IMR-90 (cell line): ENCODE results near the gene CITED4. TPM values are rescaled to one million over a fixed set of nuclear protein-coding genes. Genes with fewer than 3 reads are reported as not detected.

Experiments used
- ATAC-seq: fragments of 200-7000 bp; cut with Tn5 transposase; 2 replicates; pipeline ENCODE4 v1.9.1; 2020; ENCODE audit warnings: low read depth, mild to moderate bottlenecking, moderate library complexity
- BruUV-seq: library from RNA; stranded (reverse); fragments of 400-500 nt; replicated peaks from 2 replicates; lab custom pipeline; 2021; lab: Mats Ljungman, UMichigan
- CTCF ChIA-PET: fragments of 300-600 bp; formaldehyde crosslinking; extraction: SDS; loops from one replicate; lab custom pipeline; 2021; ENCODE audit warnings: antibody characterized with exemption; lab: Yijun Ruan, JAX
- POLR2A ChIA-PET: fragments of 300-600 bp; sonication (Branson Sonifier 250); formaldehyde crosslinking; loops from one replicate; lab custom pipeline; 2022; ENCODE audit warnings: antibody characterized with exemption; ENCODE audit not compliant: unreplicated experiment; lab: Charles Lee
- DNase-seq: peaks from one replicate; pipeline ENCODE4 v3.0.0; 2013
- H2AFZ ChIP-seq: replicated peaks from 2 replicates; pipeline ENCODE3; 2013; ENCODE audit warnings: low read length, mild to moderate bottlenecking; ENCODE audit not compliant: poor library complexity
- H2AK5ac ChIP-seq: 2 replicates; pipeline ENCODE4 v1.6.1; 2013; ENCODE audit warnings: low read depth, low read length, inconsistent platforms
- H2AK9ac ChIP-seq: replicated peaks from 2 replicates; pipeline ENCODE3; 2013; ENCODE audit warnings: mild to moderate bottlenecking, low read depth, low read length, moderate library complexity; ENCODE audit not compliant: poor library complexity
- H2BK120ac ChIP-seq: 2 replicates; pipeline ENCODE4 v1.6.1; 2013; ENCODE audit warnings: low read depth, low read length, inconsistent platforms
- H2BK15ac ChIP-seq: 3 replicates; pipeline ENCODE4 v1.6.1; 2013; ENCODE audit warnings: low read depth, low read length, inconsistent platforms
- H2BK20ac ChIP-seq: 2 replicates; pipeline ENCODE4 v1.6.1; 2013; ENCODE audit warnings: low read depth, mild to moderate bottlenecking, inconsistent platforms, low read length, moderate library complexity
- H2BK5ac ChIP-seq: 2 replicates; pipeline ENCODE4 v1.6.1; 2013; ENCODE audit warnings: mild to moderate bottlenecking, low read depth, low read length, inconsistent platforms; ENCODE audit not compliant: poor library complexity, severe bottlenecking
- H3K14ac ChIP-seq: replicated peaks from 2 replicates; pipeline ENCODE4 v1.6.1; 2013; ENCODE audit warnings: low read depth, low read length, inconsistent platforms
- H3K18ac ChIP-seq: 2 replicates; pipeline ENCODE4 v1.6.1; 2013; ENCODE audit warnings: low read depth, low read length, control low read depth
- H3K23ac ChIP-seq: 2 replicates; pipeline ENCODE4 v1.6.1; 2013; ENCODE audit warnings: low read depth, low read length, inconsistent platforms
- H3K27ac ChIP-seq: 2 replicates; pipeline ENCODE4 v1.5.1; 2013; ENCODE audit warnings: mild to moderate bottlenecking, control low read depth, low read length; ENCODE audit not compliant: insufficient read depth
- H3K27me3 ChIP-seq: 2 replicates; pipeline ENCODE4 v1.6.1; 2013; ENCODE audit warnings: low read length; ENCODE audit not compliant: control insufficient read depth, insufficient read depth
- H3K36me3 ChIP-seq: 2 replicates; pipeline ENCODE4 v1.6.1; 2013; ENCODE audit warnings: low read length, mixed read lengths; ENCODE audit not compliant: control insufficient read depth, insufficient read depth
- H3K4ac ChIP-seq: 2 replicates; pipeline ENCODE4 v1.6.1; 2013; ENCODE audit warnings: low read depth, low read length, inconsistent platforms
- H3K4me1 ChIP-seq: 2 replicates; pipeline ENCODE4 v1.6.1; 2013; ENCODE audit warnings: low read length, mixed read lengths; ENCODE audit not compliant: control insufficient read depth, insufficient read depth
- H3K4me2 ChIP-seq: 2 replicates; pipeline ENCODE4 v1.6.1; 2013; ENCODE audit warnings: low read depth, mild to moderate bottlenecking, control low read depth, low read length, moderate library complexity
- H3K4me3 ChIP-seq: 2 replicates; pipeline ENCODE4 v1.5.1; 2013; ENCODE audit warnings: low read depth, mild to moderate bottlenecking, control low read depth, low read length, moderate library complexity; ENCODE audit not compliant: insufficient read depth
- H3K56ac ChIP-seq: 2 replicates; pipeline ENCODE4 v1.6.1; 2013; ENCODE audit warnings: low read length, inconsistent platforms; ENCODE audit not compliant: insufficient read depth; ENCODE audit errors: extremely low read depth
- H3K79me1 ChIP-seq, 2 experiments: 2 replicates each; pipeline ENCODE4 v1.6.1; 2013; ENCODE audit warnings: low read length in 2 of 2, inconsistent platforms in 1 of 2, low read depth in 1 of 2
- H3K9ac ChIP-seq: 2 replicates; pipeline ENCODE4 v1.6.1; 2013; ENCODE audit warnings: low read depth, low read length, control low read depth
- H3K9me1 ChIP-seq: 2 replicates; pipeline ENCODE4 v1.6.1; 2013; ENCODE audit warnings: low read length, inconsistent platforms; ENCODE audit not compliant: insufficient read depth
- H3K9me3 ChIP-seq: 2 replicates; pipeline ENCODE4 v1.6.1; 2013; ENCODE audit warnings: low read length; ENCODE audit not compliant: control insufficient read depth, insufficient read depth
- H4K20me1 ChIP-seq: 2 replicates; pipeline ENCODE4 v1.6.1; 2013; ENCODE audit warnings: low read length, inconsistent platforms; ENCODE audit not compliant: insufficient read depth
- H4K5ac ChIP-seq: 2 replicates; pipeline ENCODE4 v1.6.1; 2013; ENCODE audit warnings: mild to moderate bottlenecking, low read depth, low read length, control low read depth
- H4K8ac ChIP-seq, 2 experiments: 2 replicates each; pipeline ENCODE4 v1.6.1; 2013; ENCODE audit warnings: low read depth in 2 of 2, low read length in 2 of 2, control low read depth in 1 of 2, inconsistent platforms in 1 of 2
- H4K91ac ChIP-seq: 2 replicates; pipeline ENCODE4 v1.6.1; 2013; ENCODE audit warnings: low read depth, low read length, inconsistent platforms; ENCODE audit not compliant: insufficient read depth
- BHLHE40 ChIP-seq: fragments of 150-350 bp; IDR thresholded peaks from 2 replicates; pipeline ENCODE4 v1.6.1; 2016; ENCODE audit warnings: mild to moderate bottlenecking, low read depth, low read length
- CEBPB ChIP-seq: IDR thresholded peaks from 2 replicates; pipeline ENCODE4 v1.6.1; 2012; ENCODE audit warnings: low read depth, low read length, improper control_type of control experiment
- CHD1 ChIP-seq: IDR thresholded peaks from 2 replicates; pipeline ENCODE4 v1.6.1; 2012; ENCODE audit warnings: low read depth, low read length, improper control_type of control experiment
- FOS ChIP-seq: fragments of 150-350 bp; IDR thresholded peaks from 2 replicates; pipeline ENCODE4 v1.6.1; 2016; ENCODE audit warnings: low read depth, low read length
- MAFK ChIP-seq: IDR thresholded peaks from 2 replicates; pipeline ENCODE4 v1.6.1; 2012; ENCODE audit warnings: low read depth, low read length, improper control_type of control experiment
- MAZ ChIP-seq: IDR thresholded peaks from 2 replicates; pipeline ENCODE4 v1.6.1; 2012; ENCODE audit warnings: low read depth, mild to moderate bottlenecking, low read length, improper control_type of control experiment, moderate library complexity, borderline replicate concordance
- MXI1 ChIP-seq: IDR thresholded peaks from 2 replicates; pipeline ENCODE4 v1.6.1; 2012; ENCODE audit warnings: low read depth, mild to moderate bottlenecking, low read length, moderate library complexity, borderline replicate concordance
- NFE2L2 ChIP-seq: fragments of 150-350 bp; IDR thresholded peaks from 2 replicates; pipeline ENCODE4 v1.6.1; 2016; ENCODE audit warnings: low read depth, mild to moderate bottlenecking, low read length
- POLR2A ChIP-seq: IDR thresholded peaks from 2 replicates; pipeline ENCODE4 v1.6.1; 2012; ENCODE audit warnings: mild to moderate bottlenecking, low read depth, low read length
- RAD21 ChIP-seq: IDR thresholded peaks from 2 replicates; pipeline ENCODE4 v1.6.1; 2012; ENCODE audit warnings: low read length, improper control_type of control experiment
- RCOR1 ChIP-seq: IDR thresholded peaks from 2 replicates; pipeline ENCODE4 v1.6.1; 2012; ENCODE audit warnings: mild to moderate bottlenecking, low read length, improper control_type of control experiment; ENCODE audit not compliant: insufficient replicate concordance
- RFX5 ChIP-seq: IDR thresholded peaks from 2 replicates; pipeline ENCODE4 v1.8.0; 2012; ENCODE audit warnings: low read depth, mild to moderate bottlenecking, low read length, moderate library complexity
- SMC3 ChIP-seq: fragments of 150-350 bp; IDR thresholded peaks from 2 replicates; pipeline ENCODE4 v1.6.1; 2016; ENCODE audit warnings: low read depth, mild to moderate bottlenecking, antibody characterized with exemption, low read length, moderate library complexity
- dilution Hi-C: fragments of 300-500 bp; cut with HindIII; formaldehyde crosslinking; loops from one replicate; pipeline ENCODE4 v1.14.3; 2018; ENCODE audit warnings: low sequenced_read_pairs; ENCODE audit not compliant: unreplicated experiment
- in situ Hi-C: fragments of 300-500 bp; cut with MboI; formaldehyde crosslinking; loops from 3 replicates; pipeline ENCODE4 v1.14.3; 2019; ENCODE audit warnings: low sequenced_read_pairs, inconsistent platforms, mixed read lengths
- intact Hi-C: fragments of 100-400 bp; cut with micrococcal nuclease; formaldehyde crosslinking; loops from 2 replicates; pipeline ENCODE4 v1.10.0; 2022
- polyA plus RNA-seq, 3 experiments: library from polyadenylated mRNA; depleted of rRNA; stranded (reverse); fragments of >200 nt; gene quantifications; 2 replicates each; pipeline ENCODE4 v1.2.3, GENCODE V29; 2012; ENCODE audit warnings: low replicate concordance in 1 of 3
- total RNA-seq: library from RNA; depleted of rRNA; stranded (reverse); fragments of >200 nt; gene quantifications from 2 replicates; pipeline ENCODE4 v1.2.3, GENCODE V29; 2012
- TF ChIP-seq, protein P1 (sequence below): fragments of 150-350 bp; IDR thresholded peaks from 2 replicates; pipeline ENCODE4 v1.6.1; 2017; ENCODE audit warnings: mild to moderate bottlenecking, antibody characterized with exemption, low read length, low read depth
- TF ChIP-seq, protein P2 (sequence below): conservative IDR thresholded peaks from 2 replicates; pipeline ENCODE4 v1.5.1; 2012; ENCODE audit warnings: mild to moderate bottlenecking, low read depth, low read length, improper control_type of control experiment
- TF ChIP-seq, protein P3 (sequence below): fragments of 150-350 bp; IDR thresholded peaks from 2 replicates; pipeline ENCODE4 v1.6.1; 2016; ENCODE audit warnings: low read depth, mild to moderate bottlenecking, low read length, moderate library complexity, borderline replicate concordance

The CITED4 gene
- total and polyA plus RNA-seq, 2 of the 4 experiments (the other 2 are of a cell fraction), result under 0.01 to 1.6 TPM

DNA sequence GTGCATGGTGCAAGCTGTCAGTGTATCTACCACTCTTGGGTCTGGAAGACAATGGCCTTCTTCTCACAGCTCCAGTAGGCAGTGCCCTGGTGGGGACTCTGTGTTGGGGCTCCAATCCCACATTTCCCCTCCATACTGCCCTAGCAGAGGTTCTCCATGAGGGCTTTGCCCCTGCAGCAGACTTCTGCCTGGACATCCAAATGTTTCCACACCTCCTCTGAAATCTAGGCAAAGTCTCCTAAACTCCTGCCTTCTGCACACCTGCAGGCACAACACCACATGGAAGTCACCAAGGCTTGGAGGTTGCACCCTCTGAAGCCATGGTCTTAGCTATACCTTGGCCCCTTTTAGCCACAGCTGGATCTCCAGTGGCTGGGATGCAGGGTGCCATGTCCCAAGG is 31.8 kb upstream of the CITED4 start:
- H2BK20ac ChIP-seq, result no peak overlapping the region
- H3K9ac ChIP-seq, result no peak overlapping the region
- peaks cover 9% of the 10 kb centered on the region for H3K9me1 ChIP-seq
- no peak overlapping the region for H2AFZ ChIP-seq
- dilution Hi-C loops, result no loop called here
- POLR2A ChIA-PET, result no interaction called here
- no peak overlapping the region for H2BK5ac ChIP-seq
- H3K4me2 ChIP-seq, result no peak overlapping the region
- H4K20me1 ChIP-seq, result no peaks in the 10 kb centered on the region
- no peak overlapping the region for H4K8ac ChIP-seq
- H3K79me1 ChIP-seq, result no peaks in the 10 kb centered on the region
- no peak overlapping the region for H3K18ac ChIP-seq
- H2BK120ac ChIP-seq, result no peak overlapping the region
- no peak overlapping the region for H3K23ac ChIP-seq
- TF ChIP-seq MXI1 (no peak), BHLHE40 (no peak), MAFK (no peak), FOS (no peak), CHD1 (no peak), RFX5 (no peak), MAZ (no peak), NFE2L2 (no peak), RAD21 (no peak), CEBPB (no peak), SMC3 (no peak), POLR2A (no peak), RCOR1 (no peak)
- TF ChIP-seq, protein P1, sequence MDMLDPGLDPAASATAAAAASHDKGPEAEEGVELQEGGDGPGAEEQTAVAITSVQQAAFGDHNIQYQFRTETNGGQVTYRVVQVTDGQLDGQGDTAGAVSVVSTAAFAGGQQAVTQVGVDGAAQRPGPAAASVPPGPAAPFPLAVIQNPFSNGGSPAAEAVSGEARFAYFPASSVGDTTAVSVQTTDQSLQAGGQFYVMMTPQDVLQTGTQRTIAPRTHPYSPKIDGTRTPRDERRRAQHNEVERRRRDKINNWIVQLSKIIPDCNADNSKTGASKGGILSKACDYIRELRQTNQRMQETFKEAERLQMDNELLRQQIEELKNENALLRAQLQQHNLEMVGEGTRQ, result no peak
- TF ChIP-seq, protein P2, sequence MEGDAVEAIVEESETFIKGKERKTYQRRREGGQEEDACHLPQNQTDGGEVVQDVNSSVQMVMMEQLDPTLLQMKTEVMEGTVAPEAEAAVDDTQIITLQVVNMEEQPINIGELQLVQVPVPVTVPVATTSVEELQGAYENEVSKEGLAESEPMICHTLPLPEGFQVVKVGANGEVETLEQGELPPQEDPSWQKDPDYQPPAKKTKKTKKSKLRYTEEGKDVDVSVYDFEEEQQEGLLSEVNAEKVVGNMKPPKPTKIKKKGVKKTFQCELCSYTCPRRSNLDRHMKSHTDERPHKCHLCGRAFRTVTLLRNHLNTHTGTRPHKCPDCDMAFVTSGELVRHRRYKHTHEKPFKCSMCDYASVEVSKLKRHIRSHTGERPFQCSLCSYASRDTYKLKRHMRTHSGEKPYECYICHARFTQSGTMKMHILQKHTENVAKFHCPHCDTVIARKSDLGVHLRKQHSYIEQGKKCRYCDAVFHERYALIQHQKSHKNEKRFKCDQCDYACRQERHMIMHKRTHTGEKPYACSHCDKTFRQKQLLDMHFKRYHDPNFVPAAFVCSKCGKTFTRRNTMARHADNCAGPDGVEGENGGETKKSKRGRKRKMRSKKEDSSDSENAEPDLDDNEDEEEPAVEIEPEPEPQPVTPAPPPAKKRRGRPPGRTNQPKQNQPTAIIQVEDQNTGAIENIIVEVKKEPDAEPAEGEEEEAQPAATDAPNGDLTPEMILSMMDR, result no peak
- TF ChIP-seq, protein P3, sequence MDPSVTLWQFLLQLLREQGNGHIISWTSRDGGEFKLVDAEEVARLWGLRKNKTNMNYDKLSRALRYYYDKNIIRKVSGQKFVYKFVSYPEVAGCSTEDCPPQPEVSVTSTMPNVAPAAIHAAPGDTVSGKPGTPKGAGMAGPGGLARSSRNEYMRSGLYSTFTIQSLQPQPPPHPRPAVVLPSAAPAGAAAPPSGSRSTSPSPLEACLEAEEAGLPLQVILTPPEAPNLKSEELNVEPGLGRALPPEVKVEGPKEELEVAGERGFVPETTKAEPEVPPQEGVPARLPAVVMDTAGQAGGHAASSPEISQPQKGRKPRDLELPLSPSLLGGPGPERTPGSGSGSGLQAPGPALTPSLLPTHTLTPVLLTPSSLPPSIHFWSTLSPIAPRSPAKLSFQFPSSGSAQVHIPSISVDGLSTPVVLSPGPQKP, result no peak
- no peaks in the 10 kb centered on the region for H3K27me3 ChIP-seq
- H3K56ac ChIP-seq, result no peak overlapping the region
- intact Hi-C loops, result no loop called here
- H4K91ac ChIP-seq, result no peak overlapping the region
- ATAC-seq, result no peak
- no peak overlapping the region for H2AK5ac ChIP-seq
- H3K4me3 ChIP-seq, result no peak overlapping the region
- peaks cover 5% of the 10 kb centered on the region for H3K4me1 ChIP-seq
- CTCF ChIA-PET, result no interaction called here
- no TSS peak for BruUV-seq
- H3K4ac ChIP-seq, result no peak overlapping the region
- no peaks in the 10 kb centered on the region for H3K36me3 ChIP-seq
- H3K27ac ChIP-seq, result no peak overlapping the region
- H2BK15ac ChIP-seq, result no peak overlapping the region
- in situ Hi-C loops, result no loop called here
- DNase-seq, result no peak
- H3K9me3 ChIP-seq, result peaks cover 11% of the 10 kb centered on the region
- no peak overlapping the region for H4K5ac ChIP-seq
- H3K14ac ChIP-seq, result no peak overlapping the region
- H2AK9ac ChIP-seq, result no peak overlapping the region
